Upper lobe of left lung (tissue), 4 donors: ENCODE measurements around the gene SLC25A38.
"Not testable (repeated sequence)": the region's sequence is repeated elsewhere in the genome, so short reads cannot be mapped to it uniquely, and the experiment has no call there.

ENCODE experiments used
- EP300 ChIP-seq, 4 donors: sonication (generic); formaldehyde crosslinking; IDR thresholded peaks; one replicate each; pipeline ENCODE4 v1.5.1; 2017; ENCODE audit warnings: antibody characterized with exemption in 4 of 4, control low read depth in 2 of 4
- TF ChIP-seq, protein P1 (sequence below), 6 experiments: fragments of 450-650 bp in 4 of 6; fragments of 200-600 bp in 2 of 6; sonication (generic) in 2 of 6; IDR thresholded peaks; one replicate each; pipeline ENCODE4 v1.5.1; 2016 to 2019; ENCODE audit warnings: antibody characterized with exemption in 6 of 6

DNA sequence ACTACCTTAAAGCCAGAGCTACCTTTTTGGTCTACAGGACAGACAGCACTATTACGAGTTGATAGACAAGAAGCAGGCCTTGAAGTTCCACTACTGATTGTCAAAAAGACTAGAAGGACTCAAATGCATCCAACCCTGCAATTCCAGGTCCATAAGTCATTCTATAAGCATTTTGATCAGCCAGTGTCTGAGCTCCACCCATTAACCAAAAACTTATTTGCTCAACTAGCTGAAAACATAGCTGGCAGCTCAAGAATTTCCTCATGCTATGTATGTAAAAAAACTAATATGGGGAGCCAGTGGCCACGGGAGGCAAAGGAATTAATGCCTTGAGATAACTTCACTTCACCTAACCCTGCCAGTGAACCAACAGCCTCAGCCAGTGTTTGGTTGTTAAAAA is 32.0 kb upstream of the SLC25A38 start:
- TF ChIP-seq EP300 (IDR thresholded peaks at IDR 0.05) = not testable (repeated sequence)
- TF ChIP-seq, protein P1, sequence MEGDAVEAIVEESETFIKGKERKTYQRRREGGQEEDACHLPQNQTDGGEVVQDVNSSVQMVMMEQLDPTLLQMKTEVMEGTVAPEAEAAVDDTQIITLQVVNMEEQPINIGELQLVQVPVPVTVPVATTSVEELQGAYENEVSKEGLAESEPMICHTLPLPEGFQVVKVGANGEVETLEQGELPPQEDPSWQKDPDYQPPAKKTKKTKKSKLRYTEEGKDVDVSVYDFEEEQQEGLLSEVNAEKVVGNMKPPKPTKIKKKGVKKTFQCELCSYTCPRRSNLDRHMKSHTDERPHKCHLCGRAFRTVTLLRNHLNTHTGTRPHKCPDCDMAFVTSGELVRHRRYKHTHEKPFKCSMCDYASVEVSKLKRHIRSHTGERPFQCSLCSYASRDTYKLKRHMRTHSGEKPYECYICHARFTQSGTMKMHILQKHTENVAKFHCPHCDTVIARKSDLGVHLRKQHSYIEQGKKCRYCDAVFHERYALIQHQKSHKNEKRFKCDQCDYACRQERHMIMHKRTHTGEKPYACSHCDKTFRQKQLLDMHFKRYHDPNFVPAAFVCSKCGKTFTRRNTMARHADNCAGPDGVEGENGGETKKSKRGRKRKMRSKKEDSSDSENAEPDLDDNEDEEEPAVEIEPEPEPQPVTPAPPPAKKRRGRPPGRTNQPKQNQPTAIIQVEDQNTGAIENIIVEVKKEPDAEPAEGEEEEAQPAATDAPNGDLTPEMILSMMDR (IDR thresholded peaks at IDR 0.05) = not testable (repeated sequence)
